PC-9 (cell line): Measurements from ENCODE around the gene MADD.
"Not testable (repeated sequence)": the region's sequence is repeated elsewhere in the genome, so short reads cannot be mapped to it uniquely, and the experiment has no call there.

Experiments
- CTCF ChIP-seq: fragments of 200-600 bp; sonication (generic); conservative IDR thresholded peaks from 2 replicates; pipeline ENCODE4 v1.6.1; 2017; ENCODE audit warnings: mixed run types, antibody characterized with exemption, mild to moderate bottlenecking, moderate library complexity
- EZH2 ChIP-seq: fragments of 200-600 bp; sonication (generic); IDR thresholded peaks from 2 replicates; pipeline ENCODE4 v1.8.0; 2017; ENCODE audit warnings: antibody characterized with exemption, low read depth

GRCh38 chr11:47334699-47335411 lies 64.9 kb downstream of the MADD start:
- TF ChIP-seq CTCF, EZH2: not testable (repeated sequence)
